ENCODE results near the gene UBE4B. TPM values are rescaled to one million over a fixed set of nuclear protein-coding genes. Genes with fewer than 3 reads are reported as not detected.
"Not testable (repeated sequence)": the region's sequence is repeated elsewhere in the genome, so short reads cannot be mapped to it uniquely, and the experiment has no call there.

Gene UBE4B
- total RNA-seq, 1 experiment from 2014 or later: 27.2 TPM

DNA sequence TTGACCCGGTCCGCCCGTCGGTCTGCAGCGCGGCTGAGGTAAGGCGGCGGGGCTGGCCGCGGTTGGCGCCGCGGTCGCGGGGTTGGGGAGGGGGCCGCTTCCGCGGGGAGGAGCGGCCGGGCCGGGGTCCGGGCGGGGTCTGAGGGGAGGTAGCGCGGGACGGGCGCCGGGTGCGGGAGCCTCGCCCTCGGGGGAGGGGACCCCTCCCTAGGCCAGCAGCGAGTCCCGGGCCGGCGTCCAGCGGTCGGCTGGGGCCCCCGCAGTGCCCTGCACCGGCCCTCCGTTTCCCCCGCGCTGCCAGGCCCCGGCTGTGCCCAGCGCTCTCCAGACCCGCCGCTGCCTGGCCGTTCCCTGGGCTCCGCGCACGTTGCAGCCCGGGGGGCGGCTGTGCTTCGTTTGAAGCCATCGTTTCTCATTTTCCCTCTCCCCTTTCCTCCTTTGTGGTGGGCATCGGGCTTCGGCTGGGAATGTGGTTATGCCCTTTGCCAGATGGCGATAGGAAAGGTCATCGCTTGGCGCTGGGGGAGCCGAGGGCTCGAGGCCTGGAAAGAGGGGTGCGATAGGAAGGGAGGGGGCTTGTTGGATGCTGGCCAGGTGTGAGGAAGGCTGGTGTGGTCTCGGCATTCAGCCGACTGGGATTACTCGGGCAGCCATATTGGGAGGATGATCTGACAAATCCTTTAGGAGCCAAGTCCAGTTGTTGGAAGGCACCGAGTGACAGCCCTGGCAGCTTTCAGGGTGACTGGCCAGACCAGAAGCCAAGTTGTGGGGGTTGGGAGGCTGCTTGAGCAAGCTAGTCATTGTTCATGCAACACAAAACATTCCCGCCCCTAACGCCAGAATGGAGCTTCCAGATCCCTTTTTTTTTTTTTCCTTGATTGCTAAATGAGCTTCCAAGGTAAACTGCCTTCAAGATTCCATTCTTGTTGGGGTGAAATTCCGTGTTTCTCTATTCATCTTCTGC is 178.4 kb downstream of the UBE4B start:
- peak; percentile 96 for DNase-seq (ENCODE audit: low read depth)

DNA sequence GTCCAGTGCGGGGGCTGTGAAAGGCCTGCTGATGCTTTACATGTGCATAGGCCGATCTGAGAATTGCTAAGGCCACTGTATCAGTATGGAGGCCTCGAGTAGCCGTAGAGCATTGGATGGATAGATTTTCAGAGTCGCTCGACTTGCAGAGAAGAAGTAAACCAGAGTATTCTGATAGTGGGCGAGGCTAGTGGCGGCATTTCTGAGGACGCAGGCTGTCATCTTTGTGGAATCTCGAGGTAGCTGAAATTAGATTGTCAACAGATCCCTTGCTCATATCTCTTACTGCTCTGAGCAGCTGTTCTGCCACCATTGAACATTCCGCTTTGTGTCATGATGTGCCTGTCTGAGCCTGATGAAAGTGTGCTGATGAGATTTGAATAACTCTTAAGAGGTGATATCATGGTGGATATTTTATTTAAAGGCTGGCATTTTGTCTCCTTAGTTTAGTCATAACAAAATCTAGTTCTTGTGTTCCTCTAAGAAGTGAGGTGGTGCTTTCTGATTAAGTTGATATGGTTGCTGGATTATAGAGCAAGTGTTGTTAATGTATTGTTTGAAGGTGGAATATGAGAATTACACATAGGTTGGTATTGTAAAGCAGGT is 179.2 kb downstream of the UBE4B start:
- DNase-seq (ENCODE audit: low read depth): peak; percentile 50

DNA sequence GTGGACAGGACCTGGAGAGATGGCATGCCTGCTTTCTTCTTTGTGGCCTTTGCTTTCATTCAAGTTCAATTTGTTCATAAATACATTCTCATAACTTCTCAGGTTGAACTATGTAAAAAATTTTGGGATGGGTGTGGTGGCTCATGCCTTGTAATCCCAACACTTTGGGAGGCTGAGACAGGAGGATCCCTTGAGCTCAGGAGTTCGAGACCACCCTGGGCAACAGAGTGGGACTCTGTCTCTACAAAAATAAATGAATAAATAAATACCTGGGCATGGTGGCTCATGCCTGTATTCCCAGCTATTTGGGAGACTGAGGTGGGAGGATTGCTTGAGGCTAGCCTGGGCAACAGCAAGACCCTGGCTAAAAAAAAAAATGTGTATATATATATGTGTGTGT is 179.7 kb downstream of the UBE4B start:
- DNase-seq (ENCODE audit: low read depth): no peak

DNA sequence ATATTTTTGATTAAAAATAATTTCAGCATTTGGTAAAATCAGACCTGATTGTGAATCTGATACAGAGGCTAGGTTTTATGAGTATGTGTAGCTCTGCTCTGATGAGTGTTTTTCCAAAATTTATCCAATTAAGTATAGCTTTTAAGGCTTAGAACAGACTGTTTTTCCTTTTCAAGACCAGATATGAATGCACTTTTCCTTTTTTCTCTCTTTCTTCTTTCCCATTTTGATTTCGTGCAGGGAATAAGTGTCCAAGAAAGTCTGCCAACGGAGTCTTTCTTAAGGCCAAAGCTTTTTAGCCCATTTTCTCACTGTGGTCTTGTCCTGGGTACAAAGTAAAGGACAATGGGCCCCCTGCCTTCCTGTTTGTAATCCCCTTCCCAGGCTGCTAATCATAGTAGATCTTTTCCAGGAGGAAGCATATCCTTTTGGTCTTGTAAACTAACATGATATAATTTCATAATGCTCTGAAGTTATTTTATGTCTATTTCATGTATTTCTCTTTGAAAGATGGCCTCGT is 180.5 kb downstream of the UBE4B start:
- DNase-seq (ENCODE audit: low read depth): no peak

DNA sequence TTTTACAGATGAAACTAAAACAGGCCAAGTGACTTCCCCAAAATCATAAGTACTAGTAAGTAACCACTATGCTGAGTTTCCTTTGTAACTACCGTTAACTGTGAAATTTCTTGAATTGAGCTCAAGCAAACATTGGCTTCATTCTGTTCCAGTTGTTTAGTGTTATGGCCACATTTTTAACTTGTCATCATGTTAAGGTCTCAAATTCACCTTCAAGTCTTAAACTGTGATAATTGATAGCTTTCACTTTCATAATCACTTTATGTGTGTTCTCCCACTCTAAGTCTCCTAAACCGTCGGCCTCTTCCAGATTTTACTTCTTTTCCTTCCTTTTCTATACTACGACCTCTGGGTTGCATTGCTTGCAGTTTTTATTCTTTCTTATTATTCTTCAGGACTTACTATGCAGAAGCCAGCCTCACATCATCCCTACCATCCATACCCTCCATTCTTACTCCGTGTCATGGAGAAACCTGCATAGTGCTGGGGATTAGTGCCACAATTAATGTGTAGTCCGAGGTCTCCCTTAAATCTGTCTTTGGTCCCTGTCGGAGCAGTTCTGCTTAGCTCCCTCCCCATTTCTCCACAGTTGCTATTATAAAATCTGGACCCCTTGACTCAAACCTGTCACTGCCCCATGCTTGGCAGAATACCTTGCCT is 183.5 kb downstream of the UBE4B start:
- DNase-seq (ENCODE audit: low read depth): no peak

DNA sequence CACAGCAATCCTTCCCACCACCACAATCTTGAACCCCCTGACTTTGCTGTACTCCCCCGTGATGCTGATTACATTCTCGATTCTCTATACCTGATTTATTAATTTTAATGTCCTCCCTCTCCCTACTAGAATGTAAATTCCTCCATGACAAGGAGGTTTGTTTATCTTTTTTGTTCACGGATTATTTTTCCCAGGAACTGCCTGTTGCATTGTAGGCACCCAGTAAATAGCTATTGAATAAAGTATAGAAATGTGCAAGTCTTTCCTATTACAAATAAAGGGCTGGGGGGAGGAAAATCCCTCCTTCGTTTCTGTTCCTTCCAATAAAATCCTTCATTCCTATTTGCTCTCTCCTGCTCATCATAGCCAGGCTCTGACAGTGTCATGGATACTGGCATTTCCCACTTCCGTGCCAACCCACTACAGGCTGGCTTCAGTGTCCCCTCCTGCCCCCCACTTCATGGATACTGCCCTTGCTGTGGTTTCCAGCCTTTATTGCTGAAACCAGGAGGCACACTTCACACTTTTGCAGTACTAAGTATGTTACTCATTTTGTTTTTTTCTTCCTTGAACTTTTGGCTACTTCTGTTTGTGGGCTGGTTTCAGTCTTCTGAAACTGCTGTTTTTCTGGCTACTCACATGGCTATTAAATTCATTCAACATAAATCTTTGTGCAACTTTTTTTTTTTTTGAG is 185.1 kb downstream of the UBE4B start:
- DNase-seq (ENCODE audit: low read depth): peak; percentile 86

DNA sequence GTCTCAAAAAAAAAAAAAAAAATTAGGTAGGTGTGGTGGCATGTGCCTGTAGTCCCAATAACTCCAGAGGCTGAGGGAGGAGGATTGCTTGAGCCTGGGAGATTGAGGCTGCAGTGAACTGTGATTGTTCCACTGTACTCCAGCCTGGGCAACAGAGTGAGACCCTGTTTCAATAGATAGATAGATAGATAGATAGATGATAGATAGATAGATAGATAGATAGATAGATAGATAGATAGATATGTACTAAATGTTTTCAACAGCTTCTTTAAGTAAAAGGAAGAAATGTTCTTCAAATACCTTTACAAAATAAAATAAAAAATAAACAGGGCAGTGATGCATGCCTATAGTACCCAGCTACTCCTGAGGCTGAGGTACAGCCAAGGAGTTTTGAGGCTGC is 187.4 kb downstream of the UBE4B start:
- no peak for DNase-seq (ENCODE audit: low read depth)

DNA sequence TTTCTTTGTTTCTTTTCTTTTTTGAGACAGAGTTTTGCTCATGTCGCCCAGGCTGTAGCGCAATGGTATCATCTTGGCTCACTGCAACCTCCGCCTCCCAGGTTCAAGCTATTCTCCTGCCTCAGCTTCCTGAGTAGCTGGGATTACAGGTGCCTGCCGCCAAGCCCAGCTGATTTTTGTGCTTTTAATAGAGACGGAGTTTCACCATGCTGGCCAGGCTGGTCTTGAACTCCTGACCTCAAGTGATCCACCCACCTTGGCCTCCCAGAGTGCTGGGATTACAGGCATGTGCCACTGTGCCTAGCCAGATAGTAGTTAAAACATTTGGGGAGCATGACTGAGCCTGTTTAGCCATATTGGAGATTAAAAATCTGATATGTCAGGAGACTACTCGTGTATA is 187.9 kb downstream of the UBE4B start:
- not testable (repeated sequence) for DNase-seq (ENCODE audit: low read depth)

DNA sequence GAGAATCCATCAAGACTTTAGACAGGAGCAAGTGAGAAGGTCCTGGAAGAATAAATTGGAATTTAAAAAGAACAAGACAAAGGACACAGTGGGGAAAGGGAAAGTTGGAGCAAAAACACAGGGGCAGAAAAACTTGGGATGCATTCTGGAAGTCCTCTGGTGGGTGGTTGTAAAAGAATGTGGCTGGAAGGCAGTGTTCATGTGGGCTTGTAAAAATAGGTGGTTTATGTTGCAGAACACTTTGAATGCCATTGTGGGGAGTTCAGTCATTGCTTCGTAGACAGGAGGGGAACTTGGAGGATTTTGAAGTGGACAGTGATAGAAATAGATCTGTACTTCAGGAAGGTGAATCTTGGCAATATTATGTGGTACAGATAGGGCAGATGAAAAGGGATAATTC is 192.8 kb downstream of the UBE4B start:
- DNase-seq (ENCODE audit: low read depth): peak; percentile 75

DNA sequence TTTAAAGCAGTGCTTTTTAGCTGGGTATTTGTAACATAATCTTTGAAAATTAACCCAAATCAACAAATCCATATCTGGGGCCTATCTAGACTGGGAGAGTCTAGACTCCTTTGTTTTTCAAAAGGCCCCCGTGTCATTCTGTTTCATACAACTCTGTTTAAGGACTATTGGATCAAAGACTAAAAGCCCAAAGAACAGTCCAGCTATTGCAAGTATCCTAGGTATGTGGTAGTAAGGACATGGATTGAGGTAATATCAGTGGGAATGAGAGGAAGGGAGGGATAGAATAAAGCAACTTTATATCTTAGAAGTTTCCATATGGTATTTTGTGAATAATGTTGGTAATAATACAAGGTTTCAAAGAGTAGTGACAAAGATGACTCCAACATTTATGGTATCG is 195.8 kb downstream of the UBE4B start:
- no peak for DNase-seq (ENCODE audit: low read depth)

DNA sequence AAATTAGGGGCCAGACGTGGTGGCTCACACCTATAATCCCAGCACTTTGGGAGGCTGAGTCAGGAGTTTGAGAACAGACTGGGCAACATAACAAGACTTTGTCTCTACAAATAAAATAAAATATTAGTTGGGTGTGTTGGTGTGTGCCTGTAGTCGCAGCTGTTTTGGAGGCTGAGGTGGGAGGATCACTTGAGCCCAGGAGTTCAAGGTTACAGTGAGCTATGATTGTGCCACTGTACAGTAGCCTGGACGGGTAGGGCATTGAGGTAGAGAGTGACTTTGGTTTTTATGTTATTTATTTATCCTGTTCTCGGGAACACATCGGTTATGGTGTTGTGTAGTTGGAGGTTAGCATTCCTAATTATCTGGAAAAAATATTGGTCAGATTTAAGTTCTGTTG is 197.1 kb downstream of the UBE4B start:
- no peak for DNase-seq (ENCODE audit: low read depth)

Other genes starting within 250 kb of the UBE4B start
- 58.6 and 97.5 TPM in 2 replicates for gene CLSTN1, start 209.0 kb upstream of the UBE4B start, total RNA-seq (2014; rRNA removed; shearing (Covaris generic))
- gene CTNNBIP1, start 122.7 kb upstream of the UBE4B start, total RNA-seq (2014; rRNA removed; shearing (Covaris generic)): 35.7 and 37.1 TPM in 2 replicates
- gene LZIC, start 89.6 kb upstream of the UBE4B start, total RNA-seq (2014; rRNA removed; shearing (Covaris generic)): 17.5 and 33.0 TPM in 2 replicates
- gene NMNAT1, start 89.5 kb upstream of the UBE4B start, total RNA-seq (2014; rRNA removed; shearing (Covaris generic)): 12.8 and 13.8 TPM in 2 replicates
- 1.5 TPM in 1 of 2 replicates, not detected in the other for gene RBP7, start 35.7 kb upstream of the UBE4B start, total RNA-seq (2014; rRNA removed; shearing (Covaris generic))
- gene KIF1B, start 177.6 kb downstream of the UBE4B start, total RNA-seq (2014; rRNA removed; shearing (Covaris generic)): 14.5 and 27.8 TPM in 2 replicates